ENCODE measurements around the gene LAMA2. TPM values are rescaled to one million over a fixed set of nuclear protein-coding genes. Genes with fewer than 3 reads are reported as not detected.

Gene LAMA2
- total and polyA plus RNA-seq, 2 donors (not counting 1 experiment from before 2014, with no cell fraction given) = 19.5 to 67.5 TPM

GRCh38 chr6:128848212-128848935 lies 34.6 kb upstream of the LAMA2 start:
- H3K4me3 ChIP-seq (replicated peaks in 1 of 4; ENCODE audit: control extremely low read depth in 1 of 4, insufficient read depth in 1 of 4, low read depth in 3 of 4, low read length in 4 of 4) = no peak overlapping the region
- no peaks in the 10 kb centered on the region for H3K36me3 ChIP-seq (ENCODE audit: control insufficient read depth, insufficient read depth, low read length)
- no peak for TF ChIP-seq CTCF (conservative IDR thresholded peaks at IDR 0.05 in 1 of 2, IDR thresholded peaks at IDR 0.05 in 1 of 2; ENCODE audit: low read depth in 1 of 2, low read length in 2 of 2)
- no peak for TF ChIP-seq EZH2 (IDR thresholded peaks at IDR 0.05; ENCODE audit: low read length, missing control alignments)
- no peak overlapping the region for H2AFZ ChIP-seq (ENCODE audit: low read length)
- no peak overlapping the region for H3K4me2 ChIP-seq (ENCODE audit: extremely low read depth, insufficient read depth, low read length)
- no peak for DNase-seq (ENCODE audit: low read depth in 2 of 2)
- H3K9ac ChIP-seq (ENCODE audit: insufficient read depth, low read length) = no peak overlapping the region
- H4K20me1 ChIP-seq (ENCODE audit: control insufficient read depth, extremely low read depth, insufficient read depth, low read length) = no peaks in the 10 kb centered on the region
- H3K27me3 ChIP-seq (ENCODE audit: control insufficient read depth, insufficient read depth, low read length) = no peaks in the 10 kb centered on the region
- no peaks in the 10 kb centered on the region for H3K9me3 ChIP-seq (ENCODE audit: control insufficient read depth, insufficient read depth, low read depth, low read length)
- H3K27ac ChIP-seq (ENCODE audit: insufficient read depth, low read length) = no peak overlapping the region
- H3K4me1 ChIP-seq (ENCODE audit: control insufficient read depth, extremely low read depth, insufficient read depth, low read length) = no peaks in the 10 kb centered on the region
- no peaks in the 10 kb centered on the region for H3K79me2 ChIP-seq (ENCODE audit: control insufficient read depth, insufficient read depth, low read length)

GRCh38 chr6:128855581-128856085 lies 27.3 kb upstream of the LAMA2 start:
- DNase-seq (ENCODE audit: low read depth in 2 of 2) = no peak
- no peaks in the 10 kb centered on the region for H4K20me1 ChIP-seq (ENCODE audit: control insufficient read depth, extremely low read depth, insufficient read depth, low read length)
- H3K27ac ChIP-seq (ENCODE audit: insufficient read depth, low read length) = no peak overlapping the region
- no peaks in the 10 kb centered on the region for H3K79me2 ChIP-seq (ENCODE audit: control insufficient read depth, insufficient read depth, low read length)
- H3K4me1 ChIP-seq (ENCODE audit: control insufficient read depth, extremely low read depth, insufficient read depth, low read length) = no peaks in the 10 kb centered on the region
- H3K9ac ChIP-seq (ENCODE audit: insufficient read depth, low read length) = no peak overlapping the region
- no peak overlapping the region for H3K4me3 ChIP-seq (replicated peaks in 1 of 4; ENCODE audit: control extremely low read depth in 1 of 4, insufficient read depth in 1 of 4, low read depth in 3 of 4, low read length in 4 of 4)
- H2AFZ ChIP-seq (ENCODE audit: low read length) = no peak overlapping the region
- H3K27me3 ChIP-seq (ENCODE audit: control insufficient read depth, insufficient read depth, low read length) = no peaks in the 10 kb centered on the region
- no peak overlapping the region for H3K4me2 ChIP-seq (ENCODE audit: extremely low read depth, insufficient read depth, low read length)
- TF ChIP-seq EZH2 (IDR thresholded peaks at IDR 0.05; ENCODE audit: low read length, missing control alignments) (no peak), CTCF (conservative IDR thresholded peaks at IDR 0.05 in 1 of 2, IDR thresholded peaks at IDR 0.05 in 1 of 2; ENCODE audit: low read depth in 1 of 2, low read length in 2 of 2) (no peak)
- H3K36me3 ChIP-seq (ENCODE audit: control insufficient read depth, insufficient read depth, low read length) = no peaks in the 10 kb centered on the region
- no peaks in the 10 kb centered on the region for H3K9me3 ChIP-seq (ENCODE audit: control insufficient read depth, insufficient read depth, low read depth, low read length)

DNA sequence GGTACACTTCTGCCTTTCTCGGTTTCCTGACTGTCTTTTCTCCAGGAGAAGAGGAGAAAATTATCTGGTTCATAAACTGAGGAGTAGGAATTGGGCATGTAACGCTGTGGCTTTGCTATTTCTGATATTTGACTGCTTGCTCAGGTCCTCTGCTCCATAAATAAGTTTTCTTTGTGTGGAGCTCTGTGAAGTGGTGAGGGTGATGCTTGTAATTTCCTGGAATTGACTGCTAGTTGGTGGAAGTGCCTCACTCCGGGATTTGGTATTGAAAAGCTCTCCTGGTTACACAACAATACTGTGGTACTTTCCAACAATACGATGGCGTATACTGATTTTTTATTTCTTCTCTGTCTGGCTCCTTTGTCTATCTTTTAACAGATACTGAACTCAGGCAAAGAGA lies 25.1 kb upstream of the LAMA2 start:
- no peaks in the 10 kb centered on the region for H3K36me3 ChIP-seq (ENCODE audit: control insufficient read depth, insufficient read depth, low read length)
- no peaks in the 10 kb centered on the region for H4K20me1 ChIP-seq (ENCODE audit: control insufficient read depth, extremely low read depth, insufficient read depth, low read length)
- H3K4me1 ChIP-seq (ENCODE audit: control insufficient read depth, extremely low read depth, insufficient read depth, low read length) = no peaks in the 10 kb centered on the region
- no peaks in the 10 kb centered on the region for H3K79me2 ChIP-seq (ENCODE audit: control insufficient read depth, insufficient read depth, low read length)
- no peaks in the 10 kb centered on the region for H3K27me3 ChIP-seq (ENCODE audit: control insufficient read depth, insufficient read depth, low read length)
- DNase-seq (ENCODE audit: low read depth in 2 of 2) = no peak
- H2AFZ ChIP-seq (ENCODE audit: low read length) = no peak overlapping the region
- H3K9me3 ChIP-seq (ENCODE audit: control insufficient read depth, insufficient read depth, low read depth, low read length) = no peaks in the 10 kb centered on the region
- no peak overlapping the region for H3K4me2 ChIP-seq (ENCODE audit: extremely low read depth, insufficient read depth, low read length)
- H3K9ac ChIP-seq (ENCODE audit: insufficient read depth, low read length) = no peak overlapping the region
- H3K4me3 ChIP-seq (replicated peaks in 1 of 4; ENCODE audit: control extremely low read depth in 1 of 4, insufficient read depth in 1 of 4, low read depth in 3 of 4, low read length in 4 of 4) = no peak overlapping the region
- no peak overlapping the region for H3K27ac ChIP-seq (ENCODE audit: insufficient read depth, low read length)
- TF ChIP-seq EZH2 (IDR thresholded peaks at IDR 0.05; ENCODE audit: low read length, missing control alignments) (no peak), CTCF (conservative IDR thresholded peaks at IDR 0.05 in 1 of 2, IDR thresholded peaks at IDR 0.05 in 1 of 2; ENCODE audit: low read depth in 1 of 2, low read length in 2 of 2) (no peak)

Measured in fibroblast of lung (primary cell).